ENCODE data around the gene ETFA.
"Not testable (repeated sequence)": the region's sequence is repeated elsewhere in the genome, so short reads cannot be mapped to it uniquely, and the experiment has no call there.

ETFA gene

DNA sequence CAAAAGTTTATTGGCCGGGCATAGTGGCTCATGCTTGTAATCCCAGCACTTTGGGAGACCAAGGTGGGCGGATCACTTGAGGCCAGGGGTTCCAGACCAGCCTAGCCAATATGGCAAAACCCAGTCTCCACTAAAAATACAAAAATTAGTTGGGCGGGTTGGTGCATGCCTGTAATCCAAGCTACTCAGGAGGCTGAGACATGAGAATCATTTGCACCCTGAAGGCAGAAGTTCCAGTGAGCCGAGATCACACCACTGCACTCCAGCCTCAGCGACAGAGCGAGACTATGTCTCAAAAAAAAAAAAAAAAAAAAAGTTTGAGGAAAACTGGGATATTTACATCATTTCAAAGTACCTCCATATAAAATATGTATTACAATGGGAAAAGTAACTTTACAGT lies 40.4 kb downstream of the ETFA start:
- no peak for DNase-seq

DNA sequence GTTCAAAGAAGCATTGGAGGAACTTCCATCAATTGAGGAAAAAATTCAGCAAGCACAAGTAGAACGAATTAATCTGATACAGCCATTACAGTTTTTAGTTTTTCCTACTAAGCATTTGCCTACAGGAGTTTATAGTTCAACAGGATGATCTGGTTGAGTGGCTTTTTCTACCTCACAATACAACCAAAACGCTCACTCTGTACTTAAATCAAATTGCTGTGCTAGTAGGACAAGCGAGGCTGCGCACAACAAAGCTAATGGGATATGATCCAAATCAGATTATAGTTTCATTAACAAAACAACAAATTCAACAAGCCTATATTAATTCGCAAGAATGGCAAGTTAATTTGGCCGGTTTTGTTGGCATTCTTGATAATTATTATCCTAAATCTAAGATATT lies 44.2 kb downstream of the ETFA start:
- DNase-seq = no peak

DNA sequence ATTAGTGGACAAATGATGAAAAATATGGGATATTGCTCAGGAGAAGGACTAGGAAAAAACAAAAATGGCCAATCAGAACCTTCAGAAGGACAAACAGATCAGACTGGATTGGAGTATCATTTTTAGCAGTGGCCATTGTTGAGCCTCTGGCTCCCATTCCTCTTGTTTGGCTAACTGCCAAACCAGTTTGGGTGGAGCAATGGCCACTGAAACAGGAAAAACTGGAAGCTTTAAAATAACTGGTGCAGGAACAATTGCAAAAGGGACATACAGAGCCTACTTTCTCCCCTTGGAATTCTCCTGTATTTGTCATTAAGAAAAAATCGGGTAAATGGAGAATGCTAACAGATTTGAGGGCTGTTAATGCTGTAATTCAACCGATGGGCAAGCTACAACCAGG lies 45.5 kb downstream of the ETFA start:
- DNase-seq = not testable (repeated sequence)

DNA sequence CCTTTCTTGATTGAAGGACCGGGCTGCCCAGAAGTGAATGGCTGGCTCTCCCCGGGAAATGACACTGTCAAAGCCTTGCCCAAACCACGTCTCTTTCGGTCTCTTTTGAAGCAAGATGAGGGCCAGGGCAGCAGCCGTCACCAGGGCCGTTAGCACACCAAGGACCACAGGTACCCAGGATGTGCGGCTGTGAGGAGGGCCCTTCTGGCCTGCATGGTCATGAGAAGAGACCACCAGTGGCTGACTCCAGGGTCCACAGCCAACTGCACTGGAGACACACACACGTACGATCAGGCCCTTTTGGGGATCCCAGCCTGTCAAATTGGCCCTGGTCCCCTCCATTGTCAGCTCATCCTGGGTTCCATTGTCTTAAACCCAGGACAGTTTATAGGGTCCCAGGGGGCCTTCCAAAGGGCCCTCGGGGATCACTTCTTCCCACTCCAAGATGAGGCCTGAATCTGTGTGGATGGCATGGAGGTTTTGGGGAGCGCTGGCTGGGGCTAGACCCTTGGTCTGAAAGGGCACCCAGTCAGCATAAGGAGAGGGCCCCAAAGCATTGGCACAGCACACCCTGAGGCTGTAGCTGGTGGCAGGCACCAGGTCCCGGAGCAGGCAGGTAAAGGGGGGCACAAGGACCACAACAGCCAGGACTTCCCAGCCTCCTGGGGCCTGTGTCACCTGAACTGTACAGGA lies 50.9 kb downstream of the ETFA start:
- no peak for DNase-seq

DNA sequence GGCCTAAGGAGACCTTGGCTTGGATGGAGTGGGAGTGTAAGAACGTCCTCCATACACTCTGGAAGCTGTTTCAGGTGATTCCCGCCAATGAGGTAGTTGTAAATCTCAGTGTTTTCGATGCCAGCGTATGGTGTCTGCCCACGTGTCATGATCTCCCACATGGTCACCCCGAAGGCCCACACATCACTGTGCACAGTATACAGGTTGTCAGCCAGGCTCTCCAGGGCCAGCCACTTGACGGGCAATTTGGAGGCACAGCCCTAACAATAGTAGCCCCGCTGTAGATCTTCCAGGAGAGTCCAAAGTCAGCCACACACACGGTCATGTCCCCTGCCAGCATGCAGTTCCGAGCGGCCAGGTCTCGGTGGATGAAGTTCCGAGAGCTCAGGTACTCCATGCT lies 51.9 kb downstream of the ETFA start:
- DNase-seq = no peak

DNA sequence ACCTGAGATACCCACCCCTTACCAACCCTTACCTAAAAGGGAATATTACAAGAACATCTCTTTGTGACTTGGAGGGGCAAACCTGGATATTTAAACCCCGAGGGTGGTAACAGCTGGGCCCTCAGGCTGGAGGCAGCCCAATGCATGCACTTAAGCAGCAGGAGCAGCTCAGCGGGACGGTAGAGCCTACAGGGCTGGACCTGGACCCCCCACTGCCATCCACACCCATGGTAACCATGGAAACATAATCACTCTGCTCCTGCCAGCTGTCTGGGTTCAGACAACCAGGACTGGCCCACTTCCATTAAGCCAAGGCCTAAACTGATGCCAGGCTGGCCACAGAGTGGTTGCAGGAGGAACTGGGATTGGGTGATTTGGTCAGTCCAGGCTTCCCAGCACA lies 52.8 kb downstream of the ETFA start:
- no peak for DNase-seq

DNA sequence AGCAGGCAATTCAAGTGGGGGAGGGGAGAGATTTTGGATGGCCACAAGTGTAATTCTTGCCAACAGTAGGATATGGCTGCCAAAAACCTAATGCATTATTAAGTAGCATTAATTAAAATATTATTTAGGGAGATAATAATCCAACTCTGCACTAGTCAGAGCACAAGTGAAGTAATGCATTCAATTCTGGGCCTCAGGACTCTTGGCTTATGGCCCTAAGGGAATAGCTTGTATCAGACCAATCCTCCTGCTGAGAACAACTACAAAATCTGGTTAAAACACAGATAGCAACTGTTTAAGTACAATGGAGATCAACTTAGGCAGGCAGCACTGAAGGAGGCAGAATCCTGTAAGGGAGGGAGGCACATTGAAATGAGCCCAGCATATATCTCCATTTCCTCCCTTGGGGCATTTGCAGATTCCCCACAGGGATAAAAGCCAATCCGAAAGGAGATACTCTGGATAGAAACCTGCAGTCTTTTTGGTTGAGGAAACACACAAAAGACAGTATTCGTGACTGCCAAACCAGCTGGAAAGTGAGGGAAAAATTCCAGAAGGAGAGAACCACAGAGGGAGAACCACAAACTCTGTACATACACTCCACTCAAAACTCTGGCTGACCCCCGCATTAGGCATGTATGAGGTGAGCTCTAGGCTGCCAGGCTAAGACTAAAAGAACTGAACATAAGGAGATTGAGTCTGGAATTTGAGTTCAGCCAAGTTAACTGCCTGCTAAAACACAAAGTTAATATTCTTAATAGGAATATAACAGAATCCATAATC lies 57.4 kb downstream of the ETFA start:
- no peak for DNase-seq

DNA sequence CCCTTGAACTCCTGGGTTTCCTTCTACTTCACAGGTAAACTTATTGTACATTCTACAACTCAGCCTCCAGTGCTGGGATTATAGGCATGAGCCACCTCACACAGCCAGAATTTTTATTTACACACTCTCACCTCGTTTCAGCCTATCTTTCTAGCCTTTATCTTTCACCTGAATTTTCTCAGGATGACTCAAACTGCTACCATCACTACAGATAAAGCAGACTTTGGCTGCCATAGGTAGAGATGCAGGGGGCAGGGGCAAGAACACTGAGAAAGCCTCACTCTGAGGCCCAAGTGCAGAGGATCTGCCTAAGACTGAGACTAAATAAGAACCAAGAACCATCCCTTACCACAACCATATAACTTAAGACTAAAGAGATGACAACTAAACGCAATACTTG lies 59.0 kb downstream of the ETFA start:
- DNase-seq = no peak

DNA sequence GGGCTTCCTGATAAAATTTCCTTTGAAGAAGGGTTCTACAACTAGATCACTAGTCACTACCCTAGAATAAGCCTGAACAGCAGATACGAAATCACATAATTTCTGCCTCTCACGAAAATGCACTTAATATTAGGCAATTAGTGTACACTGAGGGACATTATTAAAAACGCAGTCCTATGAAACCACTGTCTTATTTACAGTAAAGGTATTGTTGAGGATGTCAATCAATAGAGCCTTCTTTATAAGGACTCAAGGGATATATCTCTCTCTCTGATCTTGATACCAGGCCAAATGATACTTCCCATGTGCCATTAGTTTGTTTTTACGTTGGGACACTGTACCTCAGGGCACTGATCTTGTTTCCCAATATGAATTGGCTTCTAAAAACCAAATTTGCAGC lies 59.6 kb downstream of the ETFA start:
- DNase-seq = no peak

DNA sequence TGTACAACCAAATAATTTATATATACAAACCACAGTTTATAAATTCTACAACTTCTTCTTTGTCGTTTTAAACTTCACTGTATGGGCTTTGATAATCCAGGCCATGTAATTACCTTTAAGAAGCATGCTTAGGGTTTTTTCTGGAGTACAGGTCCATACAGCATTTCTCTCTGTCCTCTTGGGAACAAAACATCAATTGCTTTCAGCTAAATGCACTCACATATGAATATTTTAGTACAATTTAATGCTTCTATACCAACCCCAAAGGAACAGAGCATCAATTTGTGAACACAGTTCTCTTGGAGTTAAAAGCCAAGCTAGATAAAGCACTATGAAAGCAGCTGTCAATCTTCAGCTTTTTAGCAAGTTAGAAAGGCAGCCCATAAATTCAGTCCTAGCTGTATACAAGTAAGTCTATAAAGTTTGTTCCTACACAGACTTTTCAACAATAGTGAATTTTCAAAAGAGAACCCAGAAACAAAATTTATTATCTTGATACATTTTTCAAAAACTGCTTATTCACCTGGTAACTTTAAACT lies 66.1 kb downstream of the ETFA start:
- no peak for DNase-seq

DNA sequence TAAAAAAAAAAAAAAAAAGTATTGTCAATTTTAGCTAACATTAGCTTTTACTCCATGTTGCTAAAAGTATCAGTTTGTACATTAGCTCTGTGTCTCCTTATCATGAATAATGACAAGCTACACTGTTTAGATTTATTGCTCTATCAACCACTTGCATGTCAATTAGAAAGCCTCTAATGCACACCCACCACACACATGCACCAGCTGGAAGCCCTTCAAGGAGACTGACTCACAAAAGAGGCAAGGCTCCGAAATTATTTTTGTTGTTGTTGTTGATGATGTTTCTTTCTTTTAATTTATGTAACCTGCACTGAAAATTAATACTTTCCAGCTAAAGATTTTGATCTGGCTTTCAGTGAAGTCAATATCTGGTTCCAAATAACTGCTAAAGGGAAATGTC lies 71.5 kb downstream of the ETFA start:
- DNase-seq = no peak

DNA sequence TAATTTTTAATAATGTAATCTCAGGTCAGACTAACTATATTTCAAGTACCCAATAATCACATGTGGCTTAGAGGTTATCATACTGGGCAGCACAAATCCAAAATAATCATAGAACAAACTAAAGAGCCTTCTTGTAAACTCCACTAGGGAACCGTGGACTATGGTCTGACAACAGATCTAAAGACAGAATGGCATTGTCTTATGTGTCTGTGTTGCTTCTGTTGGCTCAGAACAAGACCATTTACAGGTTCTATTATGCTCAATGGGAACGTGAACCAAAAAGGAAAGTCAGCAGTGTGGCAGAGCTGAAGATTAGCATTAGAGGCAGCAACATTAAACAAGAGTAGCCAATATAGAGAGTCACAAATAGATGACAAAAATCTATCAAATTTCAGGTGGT lies 74.9 kb downstream of the ETFA start:
- no peak for DNase-seq

DNA sequence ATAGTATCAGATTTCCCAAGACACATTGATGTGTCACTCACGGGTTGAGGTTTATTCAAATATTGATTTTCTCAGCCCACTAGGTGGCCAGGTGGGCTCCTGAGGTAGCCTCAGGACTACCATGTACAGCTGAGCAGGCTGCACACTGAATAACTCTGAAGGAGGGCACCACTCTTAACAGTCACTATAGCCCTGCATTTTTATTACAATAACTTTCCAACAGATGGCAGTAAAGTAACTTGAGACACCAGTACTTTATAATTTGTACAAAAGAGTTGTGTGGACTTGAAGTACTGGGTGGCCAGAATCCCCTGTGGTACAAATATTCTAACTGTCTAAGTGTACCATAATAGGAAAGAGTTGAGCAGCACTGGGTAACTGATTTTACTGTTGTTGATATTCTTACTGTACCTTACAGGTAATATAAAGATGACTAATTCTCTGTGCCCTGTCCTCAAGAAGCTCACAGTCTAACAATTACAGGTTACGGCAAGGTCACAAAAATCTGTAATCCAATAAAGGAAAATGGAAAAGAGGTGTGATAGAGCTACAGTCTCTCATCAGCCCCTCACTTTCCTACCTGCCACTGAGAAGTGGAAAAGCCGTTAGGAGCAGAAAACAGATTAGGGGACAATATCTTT lies 76.0 kb downstream of the ETFA start:
- no peak for DNase-seq

DNA sequence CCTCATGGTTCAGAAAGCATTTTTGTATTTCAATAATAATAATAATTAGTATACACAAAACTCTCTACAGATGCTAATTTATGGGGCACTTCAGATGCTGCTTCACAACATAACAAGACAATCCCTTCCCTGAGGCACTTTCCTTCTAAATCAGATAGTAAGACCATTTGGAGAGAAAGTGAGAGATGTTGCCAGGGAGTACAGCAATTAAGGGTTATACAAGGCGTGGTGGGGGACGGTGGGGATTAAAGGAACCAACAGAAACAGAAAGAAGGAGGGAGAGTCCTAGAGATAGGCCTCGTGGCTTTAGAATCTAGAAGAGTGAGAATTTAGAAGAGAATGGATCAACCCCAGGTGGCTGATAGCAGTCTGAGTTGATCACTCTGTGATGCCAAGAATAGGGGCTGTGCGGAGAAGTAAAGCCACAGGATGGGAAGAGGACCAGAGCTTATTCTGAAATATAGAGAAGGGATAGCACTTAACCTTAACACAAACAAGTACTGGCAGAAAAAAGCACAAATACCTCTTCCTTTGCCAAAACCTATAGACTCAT lies 76.9 kb downstream of the ETFA start:
- no peak for DNase-seq

DNA sequence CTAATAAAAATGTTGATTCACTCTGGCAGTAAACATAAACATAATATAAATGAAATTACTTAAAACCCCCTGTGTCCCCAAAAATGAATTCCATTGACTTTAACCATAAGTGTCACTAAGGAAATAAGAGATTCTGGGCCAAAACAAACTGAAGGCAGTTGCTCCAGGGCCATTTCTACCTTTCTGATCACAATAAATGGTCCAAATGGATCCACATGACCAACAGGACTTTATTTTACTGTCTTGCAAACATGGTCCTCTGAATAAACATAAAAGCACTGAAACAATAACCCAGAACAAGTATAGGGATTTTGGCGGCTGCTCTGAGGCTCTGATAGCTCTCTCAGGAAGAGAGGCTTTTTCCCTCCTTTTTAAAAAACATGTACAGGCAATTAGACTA lies 77.3 kb downstream of the ETFA start:
- DNase-seq = no peak

DNA sequence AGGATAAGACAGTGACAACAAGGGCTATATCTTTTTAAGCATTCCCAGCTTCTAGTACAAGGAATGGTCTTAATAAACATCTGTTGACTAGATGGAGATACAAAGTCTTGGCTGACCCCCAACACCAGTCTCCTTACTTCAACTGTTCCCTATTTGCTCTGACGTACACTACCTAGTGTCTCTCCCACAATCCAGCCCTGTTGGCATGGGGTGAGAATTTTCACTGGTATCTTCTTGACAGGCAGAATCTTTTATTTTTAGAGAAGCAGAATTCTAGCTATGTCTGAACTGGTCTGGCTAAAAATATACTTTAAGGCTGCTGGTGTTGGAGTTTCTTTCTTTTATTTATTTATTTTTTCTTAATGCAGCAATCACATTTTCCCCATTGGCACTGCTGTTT lies 82.0 kb downstream of the ETFA start:
- no peak for DNase-seq

DNA sequence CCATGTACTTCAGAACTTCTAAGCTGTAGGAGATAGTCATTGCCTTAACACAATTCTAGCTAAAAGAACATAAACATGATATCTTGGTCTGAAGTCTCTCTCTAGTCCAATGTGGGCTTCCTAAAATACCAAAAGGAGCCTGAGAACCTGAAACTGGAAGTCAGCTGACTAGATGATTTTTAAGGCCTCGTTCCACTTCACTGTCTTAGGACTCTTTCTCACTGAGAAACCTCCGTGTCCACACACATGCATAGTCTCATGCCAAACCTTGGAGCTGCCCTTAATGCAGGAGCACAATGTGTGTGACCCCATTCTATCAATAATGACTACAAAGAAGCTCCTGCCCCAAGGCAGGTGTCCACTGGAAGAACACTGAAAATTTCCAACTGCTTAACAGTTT lies 87.7 kb downstream of the ETFA start:
- DNase-seq = no peak

DNA sequence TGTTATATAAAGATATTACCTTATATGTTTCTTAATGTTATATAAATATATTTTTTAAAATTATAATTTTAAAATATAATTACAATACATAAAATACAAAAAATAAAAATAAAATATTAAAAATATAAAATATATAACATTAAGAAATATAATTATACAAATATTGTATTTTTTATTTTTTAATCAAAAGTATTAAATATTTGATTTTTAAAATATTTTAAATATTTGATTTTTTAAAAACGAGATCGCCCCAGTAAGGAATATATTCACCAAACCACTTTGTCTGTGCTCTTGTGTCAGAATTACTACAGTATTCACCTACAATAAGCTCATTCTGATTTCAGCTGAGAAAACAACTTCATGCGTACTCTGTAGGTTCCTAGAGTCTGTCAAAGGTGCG lies 89.1 kb downstream of the ETFA start:
- no peak for DNase-seq

DNA sequence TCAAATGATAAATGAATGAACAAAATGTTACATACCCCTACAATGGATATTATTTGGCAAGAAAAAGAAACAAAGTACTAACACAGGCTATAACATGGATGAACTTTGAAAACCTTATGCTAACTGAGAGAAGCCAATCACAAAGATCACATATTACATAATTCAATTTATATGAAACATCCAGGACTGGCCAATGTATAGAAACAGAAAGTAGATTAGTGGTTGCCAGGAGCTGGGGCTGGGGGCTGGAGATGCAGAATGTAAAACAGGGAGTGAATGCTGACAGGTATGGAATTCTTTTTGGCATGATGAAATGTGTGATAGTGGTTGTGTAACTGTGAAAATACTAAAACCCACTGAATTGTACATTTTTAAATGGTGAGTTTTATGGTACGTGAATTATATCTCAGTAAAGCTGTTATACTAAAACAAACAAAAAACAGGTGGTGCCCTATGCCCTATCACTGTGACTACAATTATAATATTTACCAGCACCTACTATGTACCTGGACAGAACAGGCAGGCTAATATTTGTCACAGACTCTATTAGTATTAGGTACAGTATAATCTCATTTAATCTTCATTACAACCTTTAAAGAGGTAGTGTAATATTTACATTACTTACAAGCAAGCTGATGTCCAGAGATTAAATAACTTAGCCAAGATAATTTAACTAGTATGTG lies 90.0 kb downstream of the ETFA start:
- DNase-seq = no peak

DNA sequence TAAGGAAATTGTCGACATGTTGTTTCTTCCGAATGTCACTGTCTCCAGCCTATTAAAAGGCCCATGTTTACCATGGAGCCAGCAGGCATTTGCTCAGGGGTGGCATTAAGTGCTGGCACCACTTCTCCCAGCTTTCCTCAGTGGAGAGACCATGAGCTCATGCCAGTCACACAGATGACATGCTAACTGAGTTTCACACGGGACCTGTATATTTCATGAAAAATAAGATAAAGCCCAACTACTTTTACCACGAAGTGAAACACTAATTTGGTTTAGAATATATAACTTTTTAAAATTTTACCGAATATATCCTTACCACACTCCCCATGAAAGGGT lies 93.4 kb downstream of the ETFA start:
- no peak for DNase-seq

DNA sequence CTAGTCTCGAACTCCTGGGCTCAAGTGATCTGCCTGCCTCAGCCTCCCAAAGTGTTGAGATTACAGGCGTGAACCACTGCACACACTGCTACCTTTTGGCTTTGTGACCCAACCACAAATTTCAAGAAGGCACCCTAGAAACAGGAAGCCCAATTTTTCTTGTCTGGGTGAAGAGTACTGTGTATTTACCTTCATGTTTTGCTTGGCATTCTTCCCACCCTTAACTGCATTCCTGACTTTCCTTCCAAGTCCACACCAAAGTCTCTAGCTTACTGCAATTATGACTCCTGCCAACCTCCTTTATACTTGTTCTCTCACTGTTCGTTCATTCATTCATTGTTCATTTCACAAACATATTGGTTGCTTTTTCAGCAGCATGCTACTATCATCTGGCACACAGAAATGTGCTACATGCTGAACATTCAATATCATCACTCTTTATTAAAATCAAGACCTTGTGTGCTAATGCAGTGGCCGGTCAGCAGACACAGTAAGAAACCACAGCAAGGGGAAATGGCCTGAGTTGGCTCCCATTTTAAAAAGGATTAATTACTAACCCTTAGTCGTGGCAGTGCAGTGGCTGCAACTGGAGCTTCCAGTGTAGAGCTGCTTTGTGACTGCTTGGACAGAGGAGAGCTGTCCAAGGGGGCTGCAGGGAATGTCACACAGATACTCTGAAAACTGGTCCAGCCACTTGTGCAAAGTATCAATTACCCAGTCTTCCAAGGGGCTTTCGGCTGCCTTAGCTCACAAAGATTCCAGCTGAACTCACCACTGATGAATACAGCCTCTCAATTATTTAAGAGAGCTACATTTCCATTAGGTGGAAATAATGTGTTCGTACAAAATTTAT lies 94.0 kb downstream of the ETFA start:
- no peak for DNase-seq

DNA sequence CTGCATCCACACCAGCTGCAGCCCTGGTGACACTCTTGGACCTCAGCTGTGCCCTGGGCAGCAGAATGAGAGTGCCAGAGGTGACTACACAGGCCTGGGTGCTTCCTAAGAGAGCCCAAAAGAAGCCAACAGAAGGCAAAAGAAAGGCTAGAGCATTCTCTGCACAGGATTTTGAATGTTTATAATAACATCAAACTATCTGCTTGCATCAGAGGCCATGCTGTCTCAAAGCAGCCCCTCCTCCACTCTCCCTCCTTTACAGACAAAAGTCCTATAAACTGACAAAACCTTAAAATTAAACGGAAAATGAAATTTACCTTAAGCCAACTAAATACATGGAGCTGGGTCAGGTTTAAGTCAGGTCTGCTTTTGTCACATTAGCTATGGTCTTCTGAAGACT lies 95.6 kb downstream of the ETFA start:
- DNase-seq = no peak

All from NCI-H510A (cell line).